ENCODE measurements around the gene GOLGA2.

GRCh38 chr9:128232528-128233428 is 43.0 kb downstream of the GOLGA2 start:
- TF ChIP-seq, protein P1, sequence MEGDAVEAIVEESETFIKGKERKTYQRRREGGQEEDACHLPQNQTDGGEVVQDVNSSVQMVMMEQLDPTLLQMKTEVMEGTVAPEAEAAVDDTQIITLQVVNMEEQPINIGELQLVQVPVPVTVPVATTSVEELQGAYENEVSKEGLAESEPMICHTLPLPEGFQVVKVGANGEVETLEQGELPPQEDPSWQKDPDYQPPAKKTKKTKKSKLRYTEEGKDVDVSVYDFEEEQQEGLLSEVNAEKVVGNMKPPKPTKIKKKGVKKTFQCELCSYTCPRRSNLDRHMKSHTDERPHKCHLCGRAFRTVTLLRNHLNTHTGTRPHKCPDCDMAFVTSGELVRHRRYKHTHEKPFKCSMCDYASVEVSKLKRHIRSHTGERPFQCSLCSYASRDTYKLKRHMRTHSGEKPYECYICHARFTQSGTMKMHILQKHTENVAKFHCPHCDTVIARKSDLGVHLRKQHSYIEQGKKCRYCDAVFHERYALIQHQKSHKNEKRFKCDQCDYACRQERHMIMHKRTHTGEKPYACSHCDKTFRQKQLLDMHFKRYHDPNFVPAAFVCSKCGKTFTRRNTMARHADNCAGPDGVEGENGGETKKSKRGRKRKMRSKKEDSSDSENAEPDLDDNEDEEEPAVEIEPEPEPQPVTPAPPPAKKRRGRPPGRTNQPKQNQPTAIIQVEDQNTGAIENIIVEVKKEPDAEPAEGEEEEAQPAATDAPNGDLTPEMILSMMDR (IDR thresholded peaks at IDR 0.05), result no peak
- TF ChIP-seq POLR2A (IDR thresholded peaks at IDR 0.05), result no peak
- TF ChIP-seq POLR2AphosphoS5 (IDR thresholded peaks at IDR 0.05), result no peak

Measured in upper lobe of left lung (tissue), 4 donors.